Measurements from ENCODE around the gene TRIM7. TPM values are rescaled to one million over a fixed set of nuclear protein-coding genes. Genes with fewer than 3 reads are reported as not detected.
"Not testable (repeated sequence)": the region's sequence is repeated elsewhere in the genome, so short reads cannot be mapped to it uniquely, and the experiment has no call there.

The TRIM7 gene
- total and polyA plus RNA-seq, 2 donors = 0.38 to 5.3 TPM

GRCh38 chr5:181173027-181173419 lies 32.0 kb downstream of the TRIM7 start:
- H3K27ac ChIP-seq (ENCODE audit: low read depth in 1 of 2, low read length in 1 of 2) = no peak overlapping the region
- WGBS = 4% methylated on average over 11 of the region's 11 CpGs
- peaks cover 0 to 8% of the 10 kb centered on the region in 2 donors for H3K9me3 ChIP-seq (ENCODE audit: control insufficient read depth in 2 of 2, insufficient read depth in 1 of 2, low read length in 1 of 2)
- peaks cover 0 to 10% of the 10 kb centered on the region in 2 donors for H3K4me1 ChIP-seq (ENCODE audit: control insufficient read depth in 2 of 2, insufficient read depth in 2 of 2, low read length in 2 of 2)
- H3K4me3 ChIP-seq (ENCODE audit: low read length in 2 of 2) = no peak overlapping the region
- H3K36me3 ChIP-seq (ENCODE audit: control insufficient read depth in 2 of 2, insufficient read depth in 2 of 2, low read length in 1 of 2) = no peaks in the 10 kb centered on the region
- peak in 1 of 9 donors; percentile 66 for DNase-seq (ENCODE audit: low read depth in 6 of 9, low spot score in 9 of 9)
- peaks cover 44 to 93% of the 10 kb centered on the region in 2 donors for H3K27me3 ChIP-seq (ENCODE audit: control insufficient read depth in 2 of 2, insufficient read depth in 1 of 2, low read length in 1 of 2)

- Histone ChIP-seq H3K36me3 (ENCODE audit: control insufficient read depth in 2 of 2, insufficient read depth in 2 of 2, low read length in 1 of 2) (no peaks in the 10 kb centered on the region), H3K4me3 (ENCODE audit: low read length in 2 of 2) (no peak overlapping the region), H3K4me1 (ENCODE audit: control insufficient read depth in 2 of 2, insufficient read depth in 2 of 2, low read length in 2 of 2) (peaks cover 0 to 10% of the 10 kb centered on the region in 2 donors), H3K9me3 (ENCODE audit: control insufficient read depth in 2 of 2, insufficient read depth in 1 of 2, low read length in 1 of 2) (peaks cover 0 to 8% of the 10 kb centered on the region in 2 donors), H3K27me3 (ENCODE audit: control insufficient read depth in 2 of 2, insufficient read depth in 1 of 2, low read length in 1 of 2) (peaks cover 41 to 93% of the 10 kb centered on the region in 2 donors), H3K27ac (ENCODE audit: low read depth in 1 of 2, low read length in 1 of 2) (no peak overlapping the region)
- WGBS = 72% methylated on average over 3 of the region's 3 CpGs
- DNase-seq (ENCODE audit: low read depth in 6 of 9, low spot score in 9 of 9) = no peak
Observed at GRCh38 chr5:181171782-181172181, 33.2 kb downstream of the TRIM7 start.

GRCh38 chr5:181170996-181171395 lies 34.0 kb downstream of the TRIM7 start:
- H3K4me3 ChIP-seq (ENCODE audit: low read length in 2 of 2) = no peak overlapping the region
- WGBS = 71% methylated on average over 6 of the region's 6 CpGs

GRCh38 chr5:181170237-181170825 lies 34.7 kb downstream of the TRIM7 start:
- WGBS = 27% methylated on average over 33 of the region's 33 CpGs
- Histone ChIP-seq H3K4me3 (ENCODE audit: low read length in 2 of 2) (no peak overlapping the region), H3K9me3 (ENCODE audit: control insufficient read depth in 2 of 2, insufficient read depth in 1 of 2, low read length in 1 of 2) (peaks cover 0 to 8% of the 10 kb centered on the region in 2 donors), H3K27me3 (ENCODE audit: control insufficient read depth in 2 of 2, insufficient read depth in 1 of 2, low read length in 1 of 2) (peaks cover 41 to 98% of the 10 kb centered on the region in 2 donors), H3K4me1 (ENCODE audit: control insufficient read depth in 2 of 2, insufficient read depth in 2 of 2, low read length in 2 of 2) (peaks cover 0 to 10% of the 10 kb centered on the region in 2 donors), H3K27ac (ENCODE audit: low read depth in 1 of 2, low read length in 1 of 2) (no peak overlapping the region), H3K36me3 (ENCODE audit: control insufficient read depth in 2 of 2, insufficient read depth in 2 of 2, low read length in 1 of 2) (no peaks in the 10 kb centered on the region)
- no peak for DNase-seq (ENCODE audit: low read depth in 6 of 9, low spot score in 9 of 9)

More at GRCh38 chr5:181170996-181171395, 34.0 kb downstream of the TRIM7 start:
- Histone ChIP-seq H3K27ac (ENCODE audit: low read depth in 1 of 2, low read length in 1 of 2) (no peak overlapping the region), H3K9me3 (ENCODE audit: control insufficient read depth in 2 of 2, insufficient read depth in 1 of 2, low read length in 1 of 2) (peaks cover 0 to 8% of the 10 kb centered on the region in 2 donors), H3K4me1 (ENCODE audit: control insufficient read depth in 2 of 2, insufficient read depth in 2 of 2, low read length in 2 of 2) (peaks cover 0 to 10% of the 10 kb centered on the region in 2 donors), H3K36me3 (ENCODE audit: control insufficient read depth in 2 of 2, insufficient read depth in 2 of 2, low read length in 1 of 2) (no peaks in the 10 kb centered on the region), H3K27me3 (ENCODE audit: control insufficient read depth in 2 of 2, insufficient read depth in 1 of 2, low read length in 1 of 2) (peaks cover 41 to 97% of the 10 kb centered on the region in 2 donors)
- no peak for DNase-seq (ENCODE audit: low read depth in 6 of 9, low spot score in 9 of 9)

- H3K36me3 ChIP-seq (ENCODE audit: control insufficient read depth in 2 of 2, insufficient read depth in 2 of 2, low read length in 1 of 2); H3K27ac ChIP-seq (ENCODE audit: low read depth in 1 of 2, low read length in 1 of 2); H3K4me3 ChIP-seq (ENCODE audit: low read length in 2 of 2); H3K9me3 ChIP-seq (ENCODE audit: control insufficient read depth in 2 of 2, insufficient read depth in 1 of 2, low read length in 1 of 2); H3K4me1 ChIP-seq (ENCODE audit: control insufficient read depth in 2 of 2, insufficient read depth in 2 of 2, low read length in 2 of 2): not testable (repeated sequence)
- WGBS = 11% methylated on average over 50 of the region's 50 CpGs
- peaks cover 41 to 98% of the 10 kb centered on the region in 2 donors for H3K27me3 ChIP-seq (ENCODE audit: control insufficient read depth in 2 of 2, insufficient read depth in 1 of 2, low read length in 1 of 2)
- DNase-seq (ENCODE audit: low read depth in 6 of 9, low spot score in 9 of 9) = peak in 2 of 9 donors; percentile 54 to 64
Observed at GRCh38 chr5:181169459-181170236, 35.3 kb downstream of the TRIM7 start.

- Histone ChIP-seq H3K4me3 (ENCODE audit: low read length in 2 of 2) (no peak overlapping the region), H3K27ac (ENCODE audit: low read depth in 1 of 2, low read length in 1 of 2) (no peak overlapping the region), H3K27me3 (ENCODE audit: control insufficient read depth in 2 of 2, insufficient read depth in 1 of 2, low read length in 1 of 2) (peaks cover 35 to 97% of the 10 kb centered on the region in 2 donors), H3K36me3 (ENCODE audit: control insufficient read depth in 2 of 2, insufficient read depth in 2 of 2, low read length in 1 of 2) (no peaks in the 10 kb centered on the region), H3K4me1 (ENCODE audit: control insufficient read depth in 2 of 2, insufficient read depth in 2 of 2, low read length in 2 of 2) (peaks cover 0 to 10% of the 10 kb centered on the region in 2 donors), H3K9me3 (ENCODE audit: control insufficient read depth in 2 of 2, insufficient read depth in 1 of 2, low read length in 1 of 2) (peaks cover 0 to 7% of the 10 kb centered on the region in 2 donors)
- DNase-seq (ENCODE audit: low read depth in 6 of 9, low spot score in 9 of 9) = no peak
- WGBS = 34% methylated on average over 14 of the region's 14 CpGs
Observed at GRCh38 chr5:181168595-181169118, 36.3 kb downstream of the TRIM7 start.

GRCh38 chr5:181167814-181168488 lies 37.0 kb downstream of the TRIM7 start:
- H3K4me3 ChIP-seq (ENCODE audit: low read length in 2 of 2) = no peak overlapping the region
- H3K27ac ChIP-seq (ENCODE audit: low read depth in 1 of 2, low read length in 1 of 2) = no peak overlapping the region
- no peaks in the 10 kb centered on the region for H3K36me3 ChIP-seq (ENCODE audit: control insufficient read depth in 2 of 2, insufficient read depth in 2 of 2, low read length in 1 of 2)
- H3K4me1 ChIP-seq (ENCODE audit: control insufficient read depth in 2 of 2, insufficient read depth in 2 of 2, low read length in 2 of 2) = peaks cover 0 to 6% of the 10 kb centered on the region in 2 donors
- peak in 1 of 9 donors; percentile 41 for DNase-seq (ENCODE audit: low read depth in 6 of 9, low spot score in 9 of 9)
- H3K9me3 ChIP-seq (ENCODE audit: control insufficient read depth in 2 of 2, insufficient read depth in 1 of 2, low read length in 1 of 2) = peaks cover 0 to 7% of the 10 kb centered on the region in 2 donors
- 21% methylated on average over 11 of the region's 11 CpGs for WGBS
- H3K27me3 ChIP-seq (ENCODE audit: control insufficient read depth in 2 of 2, insufficient read depth in 1 of 2, low read length in 1 of 2) = peaks cover 34 to 95% of the 10 kb centered on the region in 2 donors

GRCh38 chr5:181166812-181167733 lies 37.9 kb downstream of the TRIM7 start:
- H3K36me3 ChIP-seq (ENCODE audit: control insufficient read depth in 2 of 2, insufficient read depth in 2 of 2, low read length in 1 of 2) = no peaks in the 10 kb centered on the region
- no peak overlapping the region for H3K27ac ChIP-seq (ENCODE audit: low read depth in 1 of 2, low read length in 1 of 2)
- WGBS = 63% methylated on average over 6 of the region's 6 CpGs
- H3K4me3 ChIP-seq (ENCODE audit: low read length in 2 of 2) = no peak overlapping the region
- DNase-seq (ENCODE audit: low read depth in 6 of 9, low spot score in 9 of 9) = no peak
- H3K4me1 ChIP-seq (ENCODE audit: control insufficient read depth in 2 of 2, insufficient read depth in 2 of 2, low read length in 2 of 2) = peaks cover 0 to 6% of the 10 kb centered on the region in 2 donors
- peaks cover 0 to 7% of the 10 kb centered on the region in 2 donors for H3K9me3 ChIP-seq (ENCODE audit: control insufficient read depth in 2 of 2, insufficient read depth in 1 of 2, low read length in 1 of 2)
- H3K27me3 ChIP-seq (ENCODE audit: control insufficient read depth in 2 of 2, insufficient read depth in 1 of 2, low read length in 1 of 2) = peaks cover 28 to 95% of the 10 kb centered on the region in 2 donors

Measured in thymus (tissue), 11 donors.